Mucosa of rectum (tissue), 2 donors: ENCODE measurements around the gene TRPV2.

Experiments used
- H3K27ac ChIP-seq, 2 donors: one replicate each; pipeline ENCODE4 v1.7.0; 2013; ENCODE audit warnings: inconsistent platforms in 2 of 2, low read depth in 2 of 2, low read length in 2 of 2
- H3K27me3 ChIP-seq, 2 donors: one replicate each; pipeline ENCODE4 v1.7.0; 2013; ENCODE audit warnings: low read length in 2 of 2; ENCODE audit not compliant: control insufficient read depth in 2 of 2, insufficient read depth in 2 of 2
- H3K36me3 ChIP-seq, 2 donors: one replicate each; pipeline ENCODE4 v1.7.0; 2013; ENCODE audit warnings: low read length in 2 of 2; ENCODE audit not compliant: control insufficient read depth in 2 of 2, insufficient read depth in 2 of 2
- H3K4me1 ChIP-seq, 2 donors: one replicate each; pipeline ENCODE4 v1.7.0; 2013; ENCODE audit warnings: low read length in 2 of 2, mild to moderate bottlenecking in 1 of 2; ENCODE audit not compliant: control insufficient read depth in 2 of 2, insufficient read depth in 2 of 2
- H3K4me3 ChIP-seq, 2 donors: one replicate each; pipeline ENCODE4 v1.7.0; 2013; ENCODE audit warnings: low read length in 2 of 2
- H3K9ac ChIP-seq, 2 donors: one replicate each; pipeline ENCODE4 v1.7.0; 2013; ENCODE audit warnings: low read length in 2 of 2, low read depth in 1 of 2, mild to moderate bottlenecking in 1 of 2
- H3K9me3 ChIP-seq, 2 donors: one replicate each; pipeline ENCODE4 v1.7.0; 2013; ENCODE audit warnings: low read length in 2 of 2; ENCODE audit not compliant: control insufficient read depth in 2 of 2
- donor health status: healthy.
- donor health status: Normal muscosa, but diverticular disease.

Gene TRPV2

GRCh38 chr17:16415031-16415924 lies at the start of gene TRPV2:
Gene TRPV2 (plus strand): TSS chr17:16415571. CDS start chr17:16417669, 2,098 bp downstream.
- H3K9ac ChIP-seq, result peak within 1 kb of the TSS; percentile 60 to 72
- peak within 1 kb of the TSS; percentile 68 to 76 for H3K4me3 ChIP-seq
- H3K27me3 ChIP-seq, result no peaks in the 10 kb centered on the region
- H3K9me3 ChIP-seq, result no peaks in the 10 kb centered on the region
- H3K36me3 ChIP-seq, result peaks cover 0 to 5% of the 10 kb centered on the region in 2 donors
- H3K27ac ChIP-seq, result peak within 1 kb of the TSS; percentile 82 to 93
- peaks cover 14 to 27% of the 10 kb centered on the region in 2 donors for H3K4me1 ChIP-seq

GRCh38 chr17:16371742-16372141 lies 43.6 kb upstream of the TRPV2 start:
- Histone ChIP-seq H3K27ac (no peak overlapping the region), H3K36me3 (no peaks in the 10 kb centered on the region), H3K4me3 (no peak overlapping the region), H3K9me3 (no peaks in the 10 kb centered on the region), H3K27me3 (no peaks in the 10 kb centered on the region), H3K4me1 (peaks cover 0 to 6% of the 10 kb centered on the region in 2 donors), H3K9ac (no peak overlapping the region)

- Histone ChIP-seq H3K27ac (peak overlapping the region; percentile 23 to 29), H3K9ac (no peak overlapping the region)
Observed at GRCh38 chr17:16374146-16374938, 41.0 kb upstream of the TRPV2 start.

GRCh38 chr17:16377941-16378341 lies 37.4 kb upstream of the TRPV2 start:
- H3K27ac ChIP-seq, result peak overlapping the region in 1 of 2 donors; percentile 11
- H3K4me3 ChIP-seq, result no peak overlapping the region
- no peak overlapping the region for H3K9ac ChIP-seq
- H3K36me3 ChIP-seq, result peaks cover 5 to 12% of the 10 kb centered on the region in 2 donors
- peaks cover 16 to 25% of the 10 kb centered on the region in 2 donors for H3K4me1 ChIP-seq
- H3K9me3 ChIP-seq, result no peaks in the 10 kb centered on the region
- H3K27me3 ChIP-seq, result no peaks in the 10 kb centered on the region

More at GRCh38 chr17:16374146-16374938, 41.0 kb upstream of the TRPV2 start:
- Histone ChIP-seq H3K4me3 (no peak overlapping the region), H3K36me3 (no peaks in the 10 kb centered on the region), H3K4me1 (peaks cover 8 to 16% of the 10 kb centered on the region in 2 donors), H3K27me3 (no peaks in the 10 kb centered on the region), H3K9me3 (no peaks in the 10 kb centered on the region)

- H3K4me1 ChIP-seq, result peaks cover 22 to 33% of the 10 kb centered on the region in 2 donors
- H3K4me3 ChIP-seq, result no peak overlapping the region
- peaks cover 12 to 18% of the 10 kb centered on the region in 2 donors for H3K36me3 ChIP-seq
- H3K9ac ChIP-seq, result no peak overlapping the region
- peak overlapping the region in 1 of 2 donors; percentile 50 for H3K27ac ChIP-seq
- no peaks in the 10 kb centered on the region for H3K9me3 ChIP-seq
- H3K27me3 ChIP-seq, result no peaks in the 10 kb centered on the region
Observed at GRCh38 chr17:16378636-16379282, 36.6 kb upstream of the TRPV2 start.

- Histone ChIP-seq H3K36me3 (peaks cover 12 to 22% of the 10 kb centered on the region in 2 donors), H3K4me3 (no peak overlapping the region), H3K9ac (no peak overlapping the region), H3K9me3 (no peaks in the 10 kb centered on the region), H3K27me3 (no peaks in the 10 kb centered on the region), H3K4me1 (peaks cover 26 to 37% of the 10 kb centered on the region in 2 donors), H3K27ac (no peak overlapping the region)
Observed at GRCh38 chr17:16379654-16380053, 35.7 kb upstream of the TRPV2 start.

- peaks cover 26 to 33% of the 10 kb centered on the region in 2 donors for H3K4me1 ChIP-seq
- peak within 1 kb of the TSS; percentile 92 to 95 for H3K27ac ChIP-seq
- peak within 1 kb of the TSS; percentile 80 to 95 for H3K9ac ChIP-seq
- H3K27me3 ChIP-seq, result no peaks in the 10 kb centered on the region
- peaks cover 12 to 22% of the 10 kb centered on the region in 2 donors for H3K36me3 ChIP-seq
- peak within 1 kb of the TSS; percentile 98 for H3K4me3 ChIP-seq
- no peaks in the 10 kb centered on the region for H3K9me3 ChIP-seq
Observed at GRCh38 chr17:16380640-16381495, 34.5 kb upstream of the TRPV2 start, which contains the start of gene UBB. Gene UBB (plus strand): TSS chr17:16381091. CDS start chr17:16381908, 817 bp downstream.

GRCh38 chr17:16381496-16381820 lies 33.9 kb upstream of the TRPV2 start:
- Histone ChIP-seq H3K4me1 (peaks cover 26 to 33% of the 10 kb centered on the region in 2 donors), H3K27me3 (no peaks in the 10 kb centered on the region), H3K4me3 (peak overlapping the region; percentile 98), H3K9ac (peak overlapping the region; percentile 80 to 95), H3K36me3 (peaks cover 12 to 22% of the 10 kb centered on the region in 2 donors), H3K9me3 (no peaks in the 10 kb centered on the region), H3K27ac (peak overlapping the region; percentile 92 to 95)

GRCh38 chr17:16383216-16383615 lies 32.2 kb upstream of the TRPV2 start:
- Histone ChIP-seq H3K4me3 (peak overlapping the region in 1 of 2 donors; percentile 39), H3K36me3 (peaks cover 12 to 22% of the 10 kb centered on the region in 2 donors), H3K27ac (no peak overlapping the region)

More at GRCh38 chr17:16383216-16383615, 32.2 kb upstream of the TRPV2 start:
- H3K9me3 ChIP-seq, result no peaks in the 10 kb centered on the region
- no peak overlapping the region for H3K9ac ChIP-seq
- no peaks in the 10 kb centered on the region for H3K27me3 ChIP-seq
- peaks cover 29 to 38% of the 10 kb centered on the region in 2 donors for H3K4me1 ChIP-seq
